ENCODE results near the gene MTERF4. TPM values are rescaled to one million over a fixed set of nuclear protein-coding genes. Genes with fewer than 3 reads are reported as not detected.

Gene MTERF4
- total and polyA plus RNA-seq, 2 of the 4 experiments (the other 2 are of a cell fraction), result 26.6 to 33.3 TPM

- Histone ChIP-seq H3K18ac (ENCODE audit: low read depth, low read length) (no peak overlapping the region), H3K56ac (ENCODE audit: extremely low read depth, insufficient read depth, low read length) (no peak overlapping the region), H3K4me3 (ENCODE audit: insufficient read depth, low read depth, low read length) (no peak overlapping the region), H2AK5ac (ENCODE audit: low read depth, low read length) (no peak overlapping the region), H2AFZ (replicated peaks; ENCODE audit: low read length, poor library complexity) (no peak overlapping the region), H2BK15ac (ENCODE audit: low read depth, low read length) (no peak overlapping the region), H4K8ac (ENCODE audit: low read depth in 2 of 2, low read length in 2 of 2) (no peak overlapping the region), H3K9me1 (ENCODE audit: insufficient read depth, low read length) (no peaks in the 10 kb centered on the region), H4K20me1 (ENCODE audit: insufficient read depth, low read length) (no peaks in the 10 kb centered on the region), H2AK9ac (replicated peaks; ENCODE audit: low read depth, low read length, poor library complexity) (no peak overlapping the region), H2BK120ac (ENCODE audit: low read depth, low read length) (no peak overlapping the region), H2BK20ac (ENCODE audit: low read depth, low read length) (no peak overlapping the region), H3K14ac (replicated peaks; ENCODE audit: low read depth, low read length) (no peak overlapping the region), H3K4ac (ENCODE audit: low read depth, low read length) (no peak overlapping the region), H3K23ac (ENCODE audit: low read depth, low read length) (no peak overlapping the region), H3K4me2 (ENCODE audit: low read depth, low read length) (no peak overlapping the region), H3K79me1 (ENCODE audit: low read depth in 1 of 2, low read length in 2 of 2) (no peaks in the 10 kb centered on the region), H3K36me3 (ENCODE audit: control insufficient read depth, insufficient read depth, low read length) (peaks cover 20% of the 10 kb centered on the region), H2BK5ac (ENCODE audit: low read depth, low read length, poor library complexity, severe bottlenecking) (no peak overlapping the region), H3K4me1 (ENCODE audit: control insufficient read depth, insufficient read depth, low read length) (no peaks in the 10 kb centered on the region), H3K27ac (ENCODE audit: insufficient read depth, low read length) (no peak overlapping the region), H4K5ac (ENCODE audit: low read depth, low read length) (no peak overlapping the region), H3K27me3 (ENCODE audit: control insufficient read depth, insufficient read depth, low read length) (no peaks in the 10 kb centered on the region), H4K91ac (ENCODE audit: insufficient read depth, low read depth, low read length) (no peak overlapping the region), H3K9ac (ENCODE audit: low read depth, low read length) (no peak overlapping the region), H3K9me3 (ENCODE audit: control insufficient read depth, insufficient read depth, low read length) (no peaks in the 10 kb centered on the region)
- ATAC-seq (ENCODE audit: low read depth), result no peak
- POLR2A ChIA-PET (ENCODE audit: unreplicated experiment), result no interaction called here
- no peak for DNase-seq
- CTCF ChIA-PET, result no interaction called here
- no CpG with 5 or more reads among the region's 8 CpGs for WGBS, 2 experiments (ENCODE audit: extremely low coverage in 2 of 2, insufficient read length in 1 of 2)
- TF ChIP-seq RFX5 (IDR thresholded peaks at IDR 0.05; ENCODE audit: low read depth, low read length) (no peak), USF2 (IDR thresholded peaks at IDR 0.05; ENCODE audit: low read depth, low read length) (no peak), RCOR1 (IDR thresholded peaks at IDR 0.05; ENCODE audit: insufficient replicate concordance, low read length) (no peak), MXI1 (IDR thresholded peaks at IDR 0.05; ENCODE audit: borderline replicate concordance, low read depth, low read length) (no peak), CEBPB (IDR thresholded peaks at IDR 0.05; ENCODE audit: low read depth, low read length) (no peak), BHLHE40 (IDR thresholded peaks at IDR 0.05; ENCODE audit: low read depth, low read length) (no peak)
- intact Hi-C loops (cut with micrococcal nuclease) (no loop called here), in situ Hi-C loops (cut with MboI; ENCODE audit: low sequenced_read_pairs) (no loop called here), dilution Hi-C loops (cut with HindIII; ENCODE audit: low sequenced_read_pairs, unreplicated experiment) (no loop called here)
- BruUV-seq (replicated peaks), result no TSS peak
These were observed 48.4 kb downstream of the MTERF4 start for GRCh38 chr2:241053576-241054251.

All from IMR-90 (cell line).